ENCODE measurements around the gene WDR53. TPM values are rescaled to one million over a fixed set of nuclear protein-coding genes. Genes with fewer than 3 reads are reported as not detected.
A peak's percentile ranks its signal among the peaks of the same experiment; 100 is the strongest.

Gene WDR53
- polyA plus RNA-seq, 2 of the 4 experiments (the other 2 are of a cell fraction), result 10.8 to 12.0 TPM

GRCh38 chr3:196547067-196547466, 21.3 kb downstream of the WDR53 start:
- Histone ChIP-seq H3K4me1 (no peaks in the 10 kb centered on the region), H3K27ac (no peak overlapping the region), H3K4me2 (no peak overlapping the region), H3K9me3 (peaks cover 13% of the 10 kb centered on the region; the same call in 2 of the 3 replicates), H3K4me3 (no peak overlapping the region)
- CTCF ChIA-PET, result interaction anchor here (0.9 to 1.0 kb wide), 2 partner anchors 9 to 10 kb away, joined by 3 read pairs; no protein-coding TSS in a partner anchor
- FAIRE-seq (no peak), DNase-seq (ENCODE audit: low read depth in 1 of 2, low spot score in 1 of 2) (no peak), ATAC-seq (peak; percentile 50 to 66; a peak in 4 of 6 replicates)
- TF ChIP-seq RNF2 (IDR thresholded peaks at IDR 0.05; ENCODE audit: borderline replicate concordance, low read depth) (no peak), ESRRA (IDR thresholded peaks at IDR 0.05; ENCODE audit: borderline replicate concordance, low read length) (no peak), EHMT2 (IDR thresholded peaks at IDR 0.05; ENCODE audit: low read depth) (no peak), HDAC2 (IDR thresholded peaks at IDR 0.05) (no peak), CBX2 (IDR thresholded peaks at IDR 0.05; ENCODE audit: borderline replicate concordance, low read depth) (no peak), ZSCAN20 (CRISPR knock-in tag; IDR thresholded peaks at IDR 0.05) (no peak), FOXS1 (CRISPR knock-in tag; IDR thresholded peaks at IDR 0.05) (no peak), HOXB5 (CRISPR knock-in tag; IDR thresholded peaks at IDR 0.05) (no peak), RARB (CRISPR knock-in tag; IDR thresholded peaks at IDR 0.05) (no peak), ZC3H11A (IDR thresholded peaks at IDR 0.05) (no peak), JUNB (IDR thresholded peaks at IDR 0.05) (no peak), EHF (CRISPR knock-in tag; IDR thresholded peaks at IDR 0.05) (no peak), FOSB (CRISPR knock-in tag; IDR thresholded peaks at IDR 0.05) (no peak), CEBPB (IDR thresholded peaks at IDR 0.05) (no peak)
- POLR2A ChIA-PET, result no interaction called here
- WGBS (ENCODE audit: missing lambda C conversion rate), result 74% methylated on average over 2 of the region's 2 CpGs

GRCh38 chr3:196546537-196546936, 21.8 kb downstream of the WDR53 start:
- H3K9me3 ChIP-seq, result peaks cover 13% of the 10 kb centered on the region; the same call in 2 of the 3 replicates
- ATAC-seq (no peak), FAIRE-seq (no peak), DNase-seq (ENCODE audit: low read depth in 1 of 2, low spot score in 1 of 2) (no peak)
- H3K4me2 ChIP-seq, result no peak overlapping the region
- WGBS (ENCODE audit: missing lambda C conversion rate), result 57% methylated on average over 5 of the region's 5 CpGs
- ChIA-PET POLR2A (no interaction called here), CTCF (interaction anchor here (0.9 to 1.0 kb wide), 2 partner anchors 8 to 10 kb away, joined by 3 read pairs; no protein-coding TSS in a partner anchor)
- no peak overlapping the region for H3K4me3 ChIP-seq
- H3K4me1 ChIP-seq, result no peaks in the 10 kb centered on the region
- no peak overlapping the region for H3K27ac ChIP-seq
- TF ChIP-seq TFCP2L1 (CRISPR knock-in tag; IDR thresholded peaks at IDR 0.05), result no peak
- TF ChIP-seq BCL3 (IDR thresholded peaks at IDR 0.05), result no peak
- TF ChIP-seq TP53 (CRISPR knock-in tag; IDR thresholded peaks at IDR 0.05), result no peak
- TF ChIP-seq HOXB13 (CRISPR knock-in tag; IDR thresholded peaks at IDR 0.05; ENCODE audit: low read depth), result no peak
- no peak for TF ChIP-seq MYC (IDR thresholded peaks at IDR 0.05; ENCODE audit: borderline replicate concordance, low read length)
- TF ChIP-seq NR3C1 (IDR thresholded peaks at IDR 0.05), result no peak
- no peak for TF ChIP-seq FOSL2 (IDR thresholded peaks at IDR 0.05)
- no peak for TF ChIP-seq FOSL2 (CRISPR knock-in tag; IDR thresholded peaks at IDR 0.05)
- TF ChIP-seq MAZ (IDR thresholded peaks at IDR 0.05; ENCODE audit: borderline replicate concordance, low read depth, low read length), result no peak
- TF ChIP-seq ZFP36 (IDR thresholded peaks at IDR 0.05; ENCODE audit: borderline replicate concordance, partially characterized antibody), result no peak
- no peak for TF ChIP-seq MAX (IDR thresholded peaks at IDR 0.05)
- TF ChIP-seq MAFK (IDR thresholded peaks at IDR 0.05; ENCODE audit: partially characterized antibody), result no peak
- no peak for TF ChIP-seq RNF2 (IDR thresholded peaks at IDR 0.05; ENCODE audit: borderline replicate concordance, low read depth)
- no peak for TF ChIP-seq FOXS1 (CRISPR knock-in tag; IDR thresholded peaks at IDR 0.05)
- no peak for TF ChIP-seq HDAC2 (IDR thresholded peaks at IDR 0.05)
- no peak for TF ChIP-seq BHLHE40 (IDR thresholded peaks at IDR 0.05; ENCODE audit: low read depth, low read length)
- TF ChIP-seq ZC3H11A (IDR thresholded peaks at IDR 0.05), result no peak
- no peak for TF ChIP-seq POLR2AphosphoS2 (conservative IDR thresholded peaks at IDR 0.05; ENCODE audit: low read length)
- no peak for TF ChIP-seq CHD2 (IDR thresholded peaks at IDR 0.05; ENCODE audit: low read length, partially characterized antibody)
- TF ChIP-seq HOXA7 (CRISPR knock-in tag; IDR thresholded peaks at IDR 0.05), result no peak
